SK-N-SH (cell line): Measurements from ENCODE around the gene AJUBA.

Source experiments
- EZH2phosphoT487 ChIP-seq: fragments of 200-600 bp; sonication (generic); IDR thresholded peaks from 2 replicates; pipeline ENCODE4 v1.6.1; 2017; ENCODE audit warnings: low read depth, mixed run types, mild to moderate bottlenecking, antibody characterized with exemption, moderate library complexity, borderline replicate concordance
- GABPA ChIP-seq: IDR thresholded peaks from 2 replicates; pipeline ENCODE4 v1.4.0; 2012; ENCODE audit warnings: low read depth, mild to moderate bottlenecking
- JUND ChIP-seq: IDR thresholded peaks from 2 replicates; pipeline ENCODE4 v1.4.0; 2012
- MXI1 ChIP-seq: IDR thresholded peaks from 2 replicates; pipeline ENCODE4 v1.6.1; 2012; ENCODE audit warnings: mild to moderate bottlenecking, low read depth, low read length, improper control_type of control experiment
- POLR2AphosphoS5 ChIP-seq: IDR thresholded peaks from 2 replicates; pipeline ENCODE4 v1.6.1; 2012; ENCODE audit warnings: low read depth, low read length
- SIN3A ChIP-seq: IDR thresholded peaks from 2 replicates; pipeline ENCODE4 v1.6.1; 2012; ENCODE audit warnings: low read depth, mild to moderate bottlenecking, low read length, moderate library complexity, borderline replicate concordance
- TAF1 ChIP-seq: IDR thresholded peaks from 2 replicates; pipeline ENCODE4 v1.6.1; 2012; ENCODE audit warnings: low read depth, mild to moderate bottlenecking, low read length, moderate library complexity, borderline replicate concordance
- YY1 ChIP-seq: IDR thresholded peaks from 2 replicates; pipeline ENCODE4 v1.4.0; 2012; ENCODE audit warnings: low read depth, mild to moderate bottlenecking
- TF ChIP-seq, protein P1 (sequence below): fragments of 200-600 bp; sonication (generic); IDR thresholded peaks from 2 replicates; pipeline ENCODE4 v1.6.1; 2017; ENCODE audit warnings: antibody characterized with exemption, mild to moderate bottlenecking, moderate library complexity
- TF ChIP-seq, protein P2 (sequence below): IDR thresholded peaks from 2 replicates; pipeline ENCODE4 v1.6.1; 2012; ENCODE audit warnings: mild to moderate bottlenecking, low read depth, low read length, moderate library complexity
- TF ChIP-seq, protein P3 (sequence below): IDR thresholded peaks from 2 replicates; pipeline ENCODE4 v1.4.0; 2012; ENCODE audit warnings: low read depth, borderline replicate concordance

DNA sequence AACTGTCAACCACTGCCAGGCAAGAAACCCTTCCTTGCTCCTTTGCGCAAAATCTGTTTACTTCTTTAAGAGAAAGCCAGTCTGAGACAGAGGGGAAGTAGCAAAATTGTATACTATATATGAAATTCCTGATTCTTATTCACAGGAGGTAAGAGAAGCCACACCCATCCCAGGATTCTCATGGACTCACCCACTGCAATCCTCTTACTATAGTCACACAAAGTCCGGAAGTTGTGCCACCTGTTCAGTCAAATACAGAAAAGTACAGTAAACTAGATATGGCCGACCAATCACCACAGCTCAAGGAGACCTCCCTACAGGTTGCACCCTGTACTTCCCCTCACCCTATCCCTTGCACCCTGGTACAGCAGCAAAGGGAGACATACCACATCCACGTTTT is 56.0 kb downstream of the AJUBA start:
- TF ChIP-seq EZH2phosphoT487 (no peak), SIN3A (no peak), GABPA (no peak), JUND (no peak), TAF1 (no peak), MXI1 (no peak), YY1 (no peak), POLR2AphosphoS5 (no peak)
- TF ChIP-seq, protein P1, sequence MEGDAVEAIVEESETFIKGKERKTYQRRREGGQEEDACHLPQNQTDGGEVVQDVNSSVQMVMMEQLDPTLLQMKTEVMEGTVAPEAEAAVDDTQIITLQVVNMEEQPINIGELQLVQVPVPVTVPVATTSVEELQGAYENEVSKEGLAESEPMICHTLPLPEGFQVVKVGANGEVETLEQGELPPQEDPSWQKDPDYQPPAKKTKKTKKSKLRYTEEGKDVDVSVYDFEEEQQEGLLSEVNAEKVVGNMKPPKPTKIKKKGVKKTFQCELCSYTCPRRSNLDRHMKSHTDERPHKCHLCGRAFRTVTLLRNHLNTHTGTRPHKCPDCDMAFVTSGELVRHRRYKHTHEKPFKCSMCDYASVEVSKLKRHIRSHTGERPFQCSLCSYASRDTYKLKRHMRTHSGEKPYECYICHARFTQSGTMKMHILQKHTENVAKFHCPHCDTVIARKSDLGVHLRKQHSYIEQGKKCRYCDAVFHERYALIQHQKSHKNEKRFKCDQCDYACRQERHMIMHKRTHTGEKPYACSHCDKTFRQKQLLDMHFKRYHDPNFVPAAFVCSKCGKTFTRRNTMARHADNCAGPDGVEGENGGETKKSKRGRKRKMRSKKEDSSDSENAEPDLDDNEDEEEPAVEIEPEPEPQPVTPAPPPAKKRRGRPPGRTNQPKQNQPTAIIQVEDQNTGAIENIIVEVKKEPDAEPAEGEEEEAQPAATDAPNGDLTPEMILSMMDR: no peak
- TF ChIP-seq, protein P2, sequence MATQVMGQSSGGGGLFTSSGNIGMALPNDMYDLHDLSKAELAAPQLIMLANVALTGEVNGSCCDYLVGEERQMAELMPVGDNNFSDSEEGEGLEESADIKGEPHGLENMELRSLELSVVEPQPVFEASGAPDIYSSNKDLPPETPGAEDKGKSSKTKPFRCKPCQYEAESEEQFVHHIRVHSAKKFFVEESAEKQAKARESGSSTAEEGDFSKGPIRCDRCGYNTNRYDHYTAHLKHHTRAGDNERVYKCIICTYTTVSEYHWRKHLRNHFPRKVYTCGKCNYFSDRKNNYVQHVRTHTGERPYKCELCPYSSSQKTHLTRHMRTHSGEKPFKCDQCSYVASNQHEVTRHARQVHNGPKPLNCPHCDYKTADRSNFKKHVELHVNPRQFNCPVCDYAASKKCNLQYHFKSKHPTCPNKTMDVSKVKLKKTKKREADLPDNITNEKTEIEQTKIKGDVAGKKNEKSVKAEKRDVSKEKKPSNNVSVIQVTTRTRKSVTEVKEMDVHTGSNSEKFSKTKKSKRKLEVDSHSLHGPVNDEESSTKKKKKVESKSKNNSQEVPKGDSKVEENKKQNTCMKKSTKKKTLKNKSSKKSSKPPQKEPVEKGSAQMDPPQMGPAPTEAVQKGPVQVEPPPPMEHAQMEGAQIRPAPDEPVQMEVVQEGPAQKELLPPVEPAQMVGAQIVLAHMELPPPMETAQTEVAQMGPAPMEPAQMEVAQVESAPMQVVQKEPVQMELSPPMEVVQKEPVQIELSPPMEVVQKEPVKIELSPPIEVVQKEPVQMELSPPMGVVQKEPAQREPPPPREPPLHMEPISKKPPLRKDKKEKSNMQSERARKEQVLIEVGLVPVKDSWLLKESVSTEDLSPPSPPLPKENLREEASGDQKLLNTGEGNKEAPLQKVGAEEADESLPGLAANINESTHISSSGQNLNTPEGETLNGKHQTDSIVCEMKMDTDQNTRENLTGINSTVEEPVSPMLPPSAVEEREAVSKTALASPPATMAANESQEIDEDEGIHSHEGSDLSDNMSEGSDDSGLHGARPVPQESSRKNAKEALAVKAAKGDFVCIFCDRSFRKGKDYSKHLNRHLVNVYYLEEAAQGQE: no peak
- TF ChIP-seq, protein P3, sequence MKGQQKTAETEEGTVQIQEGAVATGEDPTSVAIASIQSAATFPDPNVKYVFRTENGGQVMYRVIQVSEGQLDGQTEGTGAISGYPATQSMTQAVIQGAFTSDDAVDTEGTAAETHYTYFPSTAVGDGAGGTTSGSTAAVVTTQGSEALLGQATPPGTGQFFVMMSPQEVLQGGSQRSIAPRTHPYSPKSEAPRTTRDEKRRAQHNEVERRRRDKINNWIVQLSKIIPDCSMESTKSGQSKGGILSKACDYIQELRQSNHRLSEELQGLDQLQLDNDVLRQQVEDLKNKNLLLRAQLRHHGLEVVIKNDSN: no peak
